ENCODE measurements around the gene FLCN. TPM values are rescaled to one million over a fixed set of nuclear protein-coding genes. Genes with fewer than 3 reads are reported as not detected.

Gene FLCN
- total RNA-seq, 1 experiment from 2014 or later = 38.8 TPM

DNA sequence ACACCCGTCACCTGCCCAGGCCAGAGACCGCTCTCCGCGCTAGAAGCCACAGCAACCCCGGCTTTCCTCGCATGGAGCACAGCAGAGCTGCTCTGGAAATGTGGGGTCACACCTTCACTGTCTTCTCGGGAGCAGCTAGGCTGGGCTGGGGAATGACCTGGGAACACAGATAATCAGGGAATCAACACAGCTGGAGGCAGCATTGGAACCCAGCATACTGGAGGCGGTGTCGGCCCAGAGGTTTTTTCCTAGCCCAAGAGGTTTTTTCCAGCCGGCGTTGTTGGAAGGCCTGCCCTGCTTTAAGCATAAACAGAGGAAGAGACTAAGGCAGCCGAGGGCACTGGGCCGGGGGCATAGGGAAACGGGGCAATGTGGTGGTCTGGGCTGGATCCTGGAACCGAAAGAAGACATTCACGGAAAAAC, 30.0 kb downstream of the FLCN start:
- Histone ChIP-seq H3K9me3 (ENCODE audit: insufficient read depth, low read depth) (no peaks in the 10 kb centered on the region), H4K20me1 (ENCODE audit: insufficient read depth) (peaks cover 13% of the 10 kb centered on the region; the same call in 1 of the 2 replicates), H3K9me2 (ENCODE audit: insufficient read depth) (no peaks in the 10 kb centered on the region), H3K4me3 (no peak overlapping the region), H3K27me3 (ENCODE audit: insufficient read depth, low read depth) (no peaks in the 10 kb centered on the region), H3K36me3 (ENCODE audit: low read depth) (peaks cover 5% of the 10 kb centered on the region; the same call in 1 of the 2 replicates), H3K4me2 (peak overlapping the region; percentile 100), H3F3A (ENCODE audit: insufficient read depth, low read depth) (peaks cover 41% of the 10 kb centered on the region), H2AFZ (no peak overlapping the region), H3K4me1 (replicated peaks; ENCODE audit: insufficient read depth) (peaks cover 14% of the 10 kb centered on the region), H3K27ac (peak overlapping the region; percentile 8; the same call in 1 of the 2 replicates), H3K79me2 (ENCODE audit: low read depth) (peaks cover 26% of the 10 kb centered on the region)
- ChIA-PET POLR2A (ENCODE audit: unreplicated experiment) (interaction anchor here (0.5 to 0.7 kb wide), 4 partner anchors 67 to 300 kb away, joined by 3 to 12 read pairs (median 8); no protein-coding TSS in a partner anchor), CTCF (no interaction called here)
- no peak for DNase-seq
- no TSS peak for BruUV-seq (replicated peaks)
- TF ChIP-seq EZH2 (IDR thresholded peaks at IDR 0.05; ENCODE audit: low read depth) = no peak
- TF ChIP-seq, protein P1, sequence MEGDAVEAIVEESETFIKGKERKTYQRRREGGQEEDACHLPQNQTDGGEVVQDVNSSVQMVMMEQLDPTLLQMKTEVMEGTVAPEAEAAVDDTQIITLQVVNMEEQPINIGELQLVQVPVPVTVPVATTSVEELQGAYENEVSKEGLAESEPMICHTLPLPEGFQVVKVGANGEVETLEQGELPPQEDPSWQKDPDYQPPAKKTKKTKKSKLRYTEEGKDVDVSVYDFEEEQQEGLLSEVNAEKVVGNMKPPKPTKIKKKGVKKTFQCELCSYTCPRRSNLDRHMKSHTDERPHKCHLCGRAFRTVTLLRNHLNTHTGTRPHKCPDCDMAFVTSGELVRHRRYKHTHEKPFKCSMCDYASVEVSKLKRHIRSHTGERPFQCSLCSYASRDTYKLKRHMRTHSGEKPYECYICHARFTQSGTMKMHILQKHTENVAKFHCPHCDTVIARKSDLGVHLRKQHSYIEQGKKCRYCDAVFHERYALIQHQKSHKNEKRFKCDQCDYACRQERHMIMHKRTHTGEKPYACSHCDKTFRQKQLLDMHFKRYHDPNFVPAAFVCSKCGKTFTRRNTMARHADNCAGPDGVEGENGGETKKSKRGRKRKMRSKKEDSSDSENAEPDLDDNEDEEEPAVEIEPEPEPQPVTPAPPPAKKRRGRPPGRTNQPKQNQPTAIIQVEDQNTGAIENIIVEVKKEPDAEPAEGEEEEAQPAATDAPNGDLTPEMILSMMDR (conservative IDR thresholded peaks at IDR 0.05) = no peak
- intact Hi-C loops (cut with micrococcal nuclease; ENCODE audit: unreplicated experiment) = no loop called here

DNA sequence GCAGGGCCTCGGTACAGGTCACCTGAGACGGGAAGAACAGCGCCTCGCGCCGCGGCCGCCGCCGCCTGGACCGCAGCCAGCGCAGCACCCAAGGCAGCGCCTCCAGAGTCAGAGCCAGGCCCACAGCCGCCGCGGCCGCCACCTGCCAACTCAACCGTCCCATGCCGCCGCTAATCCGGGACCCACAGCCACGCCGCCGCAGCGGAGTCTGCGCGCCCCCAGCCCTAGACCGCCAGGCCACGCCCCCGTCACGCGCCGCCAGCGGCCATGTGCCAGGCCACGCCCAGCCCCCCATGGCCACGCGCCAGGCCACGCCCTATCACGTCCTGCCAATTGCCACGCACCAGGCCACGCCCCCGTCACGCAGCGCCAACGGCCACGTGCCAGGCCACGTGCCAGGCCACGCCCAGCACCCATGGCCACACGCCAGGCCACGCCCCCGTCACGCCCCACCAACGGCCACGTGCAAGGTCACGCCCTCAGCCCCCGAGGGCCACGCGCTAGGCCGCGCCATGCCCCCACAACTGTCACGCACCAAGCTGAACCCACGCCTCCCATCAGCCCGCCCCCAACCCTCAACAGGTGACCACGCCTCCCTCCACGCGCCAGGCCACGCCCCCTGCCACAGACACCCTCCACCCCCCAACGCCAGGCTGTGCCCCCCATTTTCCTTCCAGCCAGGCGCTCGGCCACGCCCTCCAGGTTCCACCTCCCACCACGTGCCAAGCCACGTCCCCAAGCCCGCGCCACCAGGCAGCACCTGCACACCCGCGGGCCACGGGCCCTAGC, 30.6 kb downstream of the FLCN start, which contains the start of gene PLD6:
PLD6 (minus strand) TSS at position 210 of the 789 bp plus-strand sequence; CDS start at position 163, 47 bp downstream.
- DNase-seq = peak; percentile 61 to 91
- CTCF ChIA-PET = no interaction called here
- TF ChIP-seq, protein P1 (conservative IDR thresholded peaks at IDR 0.05) = no peak
- TF ChIP-seq EZH2 (IDR thresholded peaks at IDR 0.05; ENCODE audit: low read depth) = no peak
- peaks cover 26% of the 10 kb centered on the region for H3K79me2 ChIP-seq (ENCODE audit: low read depth)
- peaks cover 5% of the 10 kb centered on the region; the same call in 1 of the 2 replicates for H3K36me3 ChIP-seq (ENCODE audit: low read depth)
- no peaks in the 10 kb centered on the region for H3K27me3 ChIP-seq (ENCODE audit: insufficient read depth, low read depth)
- H3K27ac ChIP-seq = peak within 1 kb of the TSS; percentile 8
- POLR2A ChIA-PET (ENCODE audit: unreplicated experiment) = interaction anchor here (0.5 to 0.7 kb wide), 3 partner anchors 67 to 300 kb away, joined by 3 to 12 read pairs (median 4); no protein-coding TSS in a partner anchor
- H3K9me3 ChIP-seq (ENCODE audit: insufficient read depth, low read depth) = no peaks in the 10 kb centered on the region
- peaks cover 14% of the 10 kb centered on the region for H3K4me1 ChIP-seq (replicated peaks; ENCODE audit: insufficient read depth)
- H3K4me2 ChIP-seq = peak within 1 kb of the TSS; percentile 100
- intact Hi-C loops (cut with micrococcal nuclease; ENCODE audit: unreplicated experiment) = no loop called here
- peaks cover 41% of the 10 kb centered on the region for H3F3A ChIP-seq (ENCODE audit: insufficient read depth, low read depth)
- peak within 1 kb of the TSS; percentile 91 for H3K4me3 ChIP-seq
- H4K20me1 ChIP-seq (ENCODE audit: insufficient read depth) = peaks cover 13% of the 10 kb centered on the region; the same call in 1 of the 2 replicates
- BruUV-seq (replicated peaks) = no TSS peak
- no peaks in the 10 kb centered on the region for H3K9me2 ChIP-seq (ENCODE audit: insufficient read depth)
- H2AFZ ChIP-seq = peak within 1 kb of the TSS; percentile 98

DNA sequence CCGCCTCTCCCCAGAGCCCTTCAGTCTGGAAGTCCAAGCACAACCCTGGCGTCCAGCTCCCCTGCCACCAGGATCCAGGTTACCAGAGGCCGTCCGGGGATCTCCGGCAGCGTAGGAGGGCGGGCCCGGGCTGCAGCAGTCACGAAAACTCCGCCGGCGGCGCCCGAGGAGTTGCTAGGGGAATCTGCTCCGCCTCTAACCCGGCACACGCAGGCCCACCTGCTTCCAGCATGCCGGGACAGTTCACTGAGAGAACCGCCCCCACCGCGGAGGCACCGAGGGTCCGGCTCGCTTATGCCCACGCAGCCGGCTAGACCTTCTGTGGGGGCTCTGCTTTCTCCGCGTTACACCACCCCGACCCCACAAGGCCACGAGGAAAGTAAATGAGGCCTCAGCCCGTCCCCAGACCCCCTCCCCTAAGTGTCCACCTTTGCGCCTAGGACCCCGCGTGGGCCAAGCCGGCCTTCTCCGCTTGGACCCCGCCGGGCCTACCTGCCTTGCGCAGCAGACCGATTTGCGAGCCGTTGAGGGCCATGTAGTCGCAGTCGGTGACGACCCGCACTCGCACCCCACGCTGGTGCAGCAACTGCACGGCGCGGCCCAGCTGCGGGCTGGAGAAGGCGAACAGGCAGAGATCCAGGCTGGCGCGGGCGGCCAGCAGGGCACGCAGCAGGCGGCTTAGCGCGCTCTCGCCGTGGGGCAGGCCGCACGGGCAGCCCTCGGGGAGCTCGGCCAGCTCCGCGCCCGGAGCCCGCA, 31.4 kb downstream of the FLCN start:
- peaks cover 14% of the 10 kb centered on the region for H3K4me1 ChIP-seq (replicated peaks; ENCODE audit: insufficient read depth)
- peak overlapping the region; percentile 98 for H2AFZ ChIP-seq
- ChIA-PET POLR2A (ENCODE audit: unreplicated experiment) (interaction anchor here (0.5 kb wide), 1 partner anchor 177 kb away, joined by 4 read pairs; no protein-coding TSS in a partner anchor), CTCF (no interaction called here)
- TF ChIP-seq EZH2 (IDR thresholded peaks at IDR 0.05; ENCODE audit: low read depth) = no peak
- TF ChIP-seq, protein P1 (conservative IDR thresholded peaks at IDR 0.05) = no peak
- peaks cover 13% of the 10 kb centered on the region; the same call in 1 of the 2 replicates for H4K20me1 ChIP-seq (ENCODE audit: insufficient read depth)
- H3K9me3 ChIP-seq (ENCODE audit: insufficient read depth, low read depth) = no peaks in the 10 kb centered on the region
- H3K4me2 ChIP-seq = peak overlapping the region; percentile 100
- intact Hi-C loops (cut with micrococcal nuclease; ENCODE audit: unreplicated experiment) = no loop called here
- H3K9me2 ChIP-seq (ENCODE audit: insufficient read depth) = no peaks in the 10 kb centered on the region
- peak overlapping the region; percentile 91 for H3K4me3 ChIP-seq
- peak; percentile 51 to 68 for DNase-seq
- H3K79me2 ChIP-seq (ENCODE audit: low read depth) = peaks cover 26% of the 10 kb centered on the region
- H3K27me3 ChIP-seq (ENCODE audit: insufficient read depth, low read depth) = no peaks in the 10 kb centered on the region
- peak overlapping the region; percentile 8 for H3K27ac ChIP-seq
- TSS peak; percentile 21 for BruUV-seq (replicated peaks)
- H3F3A ChIP-seq (ENCODE audit: insufficient read depth, low read depth) = peaks cover 46% of the 10 kb centered on the region
- H3K36me3 ChIP-seq (ENCODE audit: low read depth) = peaks cover 5% of the 10 kb centered on the region; the same call in 1 of the 2 replicates

Measured in PC-9 (cell line).